Measurements from ENCODE around the gene MT1X. TPM values are rescaled to one million over a fixed set of nuclear protein-coding genes. Genes with fewer than 3 reads are reported as not detected.

Gene MT1X
- total RNA-seq, 1 donor: 39.9 TPM

- H3K4me3 ChIP-seq (ENCODE audit: low read depth, low read length): no peak overlapping the region
- TF ChIP-seq, protein P1, sequence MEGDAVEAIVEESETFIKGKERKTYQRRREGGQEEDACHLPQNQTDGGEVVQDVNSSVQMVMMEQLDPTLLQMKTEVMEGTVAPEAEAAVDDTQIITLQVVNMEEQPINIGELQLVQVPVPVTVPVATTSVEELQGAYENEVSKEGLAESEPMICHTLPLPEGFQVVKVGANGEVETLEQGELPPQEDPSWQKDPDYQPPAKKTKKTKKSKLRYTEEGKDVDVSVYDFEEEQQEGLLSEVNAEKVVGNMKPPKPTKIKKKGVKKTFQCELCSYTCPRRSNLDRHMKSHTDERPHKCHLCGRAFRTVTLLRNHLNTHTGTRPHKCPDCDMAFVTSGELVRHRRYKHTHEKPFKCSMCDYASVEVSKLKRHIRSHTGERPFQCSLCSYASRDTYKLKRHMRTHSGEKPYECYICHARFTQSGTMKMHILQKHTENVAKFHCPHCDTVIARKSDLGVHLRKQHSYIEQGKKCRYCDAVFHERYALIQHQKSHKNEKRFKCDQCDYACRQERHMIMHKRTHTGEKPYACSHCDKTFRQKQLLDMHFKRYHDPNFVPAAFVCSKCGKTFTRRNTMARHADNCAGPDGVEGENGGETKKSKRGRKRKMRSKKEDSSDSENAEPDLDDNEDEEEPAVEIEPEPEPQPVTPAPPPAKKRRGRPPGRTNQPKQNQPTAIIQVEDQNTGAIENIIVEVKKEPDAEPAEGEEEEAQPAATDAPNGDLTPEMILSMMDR (IDR thresholded peaks at IDR 0.05; ENCODE audit: insufficient read depth, low read length): no peak
- DNase-seq (ENCODE audit: low read depth): no peak
Observed at GRCh38 chr16:56645311-56645710, 37.0 kb upstream of the MT1X start.

GRCh38 chr16:56645838-56646237 lies 36.4 kb upstream of the MT1X start:
- H3K4me3 ChIP-seq (ENCODE audit: low read depth, low read length): no peak overlapping the region
- TF ChIP-seq, protein P1 (IDR thresholded peaks at IDR 0.05; ENCODE audit: insufficient read depth, low read length): no peak
- DNase-seq (ENCODE audit: low read depth): no peak

DNA sequence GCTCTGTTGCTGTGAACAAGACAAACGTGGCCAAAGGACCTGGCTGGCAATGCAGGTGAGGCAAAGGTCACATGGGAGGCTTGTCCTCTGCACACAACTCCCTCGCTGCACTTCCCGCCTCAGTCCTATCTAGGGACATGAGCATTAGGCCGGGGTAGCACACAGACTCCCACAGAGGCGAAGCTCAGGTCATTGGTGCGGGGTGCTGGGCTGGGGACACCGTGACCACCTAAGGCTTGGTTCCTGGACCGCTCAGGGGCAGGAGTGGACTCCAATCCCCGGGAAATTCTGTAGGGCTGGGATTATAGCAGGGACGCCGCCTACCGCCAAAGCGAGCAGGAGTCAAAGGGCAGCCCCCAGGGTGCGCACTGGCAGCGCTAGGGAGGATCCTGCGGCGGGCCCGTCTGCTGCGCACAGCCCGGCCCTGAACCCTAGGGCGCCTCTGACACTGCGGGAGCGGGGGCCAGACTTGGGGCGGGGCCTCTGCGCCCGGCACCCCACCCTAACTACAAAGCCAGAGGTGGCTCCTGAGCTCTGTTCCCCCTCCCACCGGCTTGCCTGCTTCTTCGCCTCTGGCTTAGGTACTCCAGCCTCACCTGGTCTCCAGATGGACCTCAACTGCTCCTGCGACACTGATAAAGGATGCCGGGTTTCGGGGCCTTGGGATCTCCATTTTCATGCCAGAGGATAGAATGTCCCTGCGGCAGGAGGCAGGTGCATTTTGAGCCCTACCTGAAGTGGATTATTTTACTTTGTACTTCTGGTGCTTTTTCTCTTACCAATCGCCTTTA lies 34.4 kb upstream of the MT1X start:
- no peak overlapping the region for H3K4me3 ChIP-seq (ENCODE audit: low read depth, low read length)
- DNase-seq (ENCODE audit: low read depth): no peak
- TF ChIP-seq, protein P1 (IDR thresholded peaks at IDR 0.05; ENCODE audit: insufficient read depth, low read length): no peak

DNA sequence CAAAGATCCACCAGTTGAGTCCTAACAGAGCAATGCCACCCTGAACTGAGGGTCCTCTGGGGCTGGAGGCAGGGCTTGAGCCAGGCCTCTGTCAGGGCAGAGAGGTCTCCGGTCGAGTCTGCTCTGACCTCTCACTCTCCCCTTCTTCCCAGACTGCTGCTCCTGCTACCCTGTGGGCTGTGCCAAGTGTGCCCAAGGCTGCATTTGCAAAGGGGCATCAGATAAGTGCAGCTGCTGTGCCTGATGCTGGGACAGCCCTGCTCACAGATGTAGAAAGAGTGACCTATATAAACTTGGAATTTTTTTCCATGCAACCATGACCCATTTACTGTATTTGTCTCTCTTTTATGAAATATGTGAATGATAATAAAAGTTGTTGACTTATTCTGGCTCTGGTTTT lies 33.0 kb upstream of the MT1X start:
- no peak overlapping the region for H3K4me3 ChIP-seq (ENCODE audit: low read depth, low read length)
- no peak for DNase-seq (ENCODE audit: low read depth)

GRCh38 chr16:56649820-56650219 lies 32.5 kb upstream of the MT1X start:
- TF ChIP-seq, protein P1 (IDR thresholded peaks at IDR 0.05; ENCODE audit: insufficient read depth, low read length): no peak
- H3K4me3 ChIP-seq (ENCODE audit: low read depth, low read length): no peak overlapping the region

More for the DNA sequence above, 33.0 kb upstream of the MT1X start:
- TF ChIP-seq, protein P1 (IDR thresholded peaks at IDR 0.05; ENCODE audit: insufficient read depth, low read length): no peak

GRCh38 chr16:56651586-56651985 lies 30.7 kb upstream of the MT1X start, which contains the start of gene MT1B:
TSS of gene MT1B (plus strand) at chr16:56651886. CDS start at chr16:56651954, 68 bp downstream.
- TF ChIP-seq, protein P1 (IDR thresholded peaks at IDR 0.05; ENCODE audit: insufficient read depth, low read length): no peak
- H3K4me3 ChIP-seq (ENCODE audit: low read depth, low read length): no peak within 1 kb of the TSS
- DNase-seq (ENCODE audit: low read depth): no peak

More at GRCh38 chr16:56649820-56650219, 32.5 kb upstream of the MT1X start:
- DNase-seq (ENCODE audit: low read depth): no peak
